ENCODE data around the gene MYL10.

DNA sequence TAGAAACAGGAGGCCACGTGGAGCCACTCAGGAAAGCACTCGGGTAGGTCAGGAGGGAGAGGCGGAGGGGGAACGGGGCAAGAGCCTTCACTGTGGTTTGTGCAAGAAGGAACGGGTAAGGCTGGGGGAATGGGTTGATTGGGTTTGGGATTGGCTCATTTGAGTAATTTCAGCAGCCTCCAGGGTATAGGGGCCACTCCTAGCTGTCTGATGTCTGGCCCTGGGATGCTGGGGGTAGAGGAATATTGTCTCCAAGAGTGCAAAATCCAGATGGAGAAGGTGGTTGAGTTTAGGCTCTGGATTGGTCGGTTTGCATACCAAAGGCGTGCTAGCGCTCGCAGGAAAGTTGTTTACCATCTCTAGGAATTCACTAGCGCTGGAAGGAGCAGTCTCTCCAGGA is 47.2 kb downstream of the MYL10 start:
- TF ChIP-seq POLR2A (IDR thresholded peaks at IDR 0.05), result no peak
- TF ChIP-seq, protein P1, sequence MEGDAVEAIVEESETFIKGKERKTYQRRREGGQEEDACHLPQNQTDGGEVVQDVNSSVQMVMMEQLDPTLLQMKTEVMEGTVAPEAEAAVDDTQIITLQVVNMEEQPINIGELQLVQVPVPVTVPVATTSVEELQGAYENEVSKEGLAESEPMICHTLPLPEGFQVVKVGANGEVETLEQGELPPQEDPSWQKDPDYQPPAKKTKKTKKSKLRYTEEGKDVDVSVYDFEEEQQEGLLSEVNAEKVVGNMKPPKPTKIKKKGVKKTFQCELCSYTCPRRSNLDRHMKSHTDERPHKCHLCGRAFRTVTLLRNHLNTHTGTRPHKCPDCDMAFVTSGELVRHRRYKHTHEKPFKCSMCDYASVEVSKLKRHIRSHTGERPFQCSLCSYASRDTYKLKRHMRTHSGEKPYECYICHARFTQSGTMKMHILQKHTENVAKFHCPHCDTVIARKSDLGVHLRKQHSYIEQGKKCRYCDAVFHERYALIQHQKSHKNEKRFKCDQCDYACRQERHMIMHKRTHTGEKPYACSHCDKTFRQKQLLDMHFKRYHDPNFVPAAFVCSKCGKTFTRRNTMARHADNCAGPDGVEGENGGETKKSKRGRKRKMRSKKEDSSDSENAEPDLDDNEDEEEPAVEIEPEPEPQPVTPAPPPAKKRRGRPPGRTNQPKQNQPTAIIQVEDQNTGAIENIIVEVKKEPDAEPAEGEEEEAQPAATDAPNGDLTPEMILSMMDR (IDR thresholded peaks at IDR 0.05), result no peak
- TF ChIP-seq POLR2AphosphoS5 (IDR thresholded peaks at IDR 0.05), result no peak
- TF ChIP-seq EP300 (IDR thresholded peaks at IDR 0.05; ENCODE audit: low read depth), result no peak

Data from transverse colon (tissue), 4 donors.